NB4 (cell line): ENCODE data around the gene IRX4.

Source experiments
- CTCF ChIP-seq: IDR thresholded peaks from one replicate; pipeline ENCODE4 v1.5.1; 2012; ENCODE audit warnings: low read depth, low read length
- MAX ChIP-seq: IDR thresholded peaks from 2 replicates; pipeline ENCODE4 v1.6.1; 2011; ENCODE audit warnings: low read depth, low read length
- POLR2A ChIP-seq: IDR thresholded peaks from 2 replicates; pipeline ENCODE4 v1.6.1; 2011; ENCODE audit warnings: mild to moderate bottlenecking; ENCODE audit not compliant: insufficient read length; ENCODE audit errors: extremely low read depth

GRCh38 chr5:1888541-1889251, 6.0 kb upstream of the IRX4 start:
- TF ChIP-seq CTCF (no peak), POLR2A (no peak), MAX (no peak)
